Left colon (tissue), 2 donors: ENCODE data around the gene PAQR3. TPM values are rescaled to one million over a fixed set of nuclear protein-coding genes. Genes with fewer than 3 reads are reported as not detected.
"Not testable (repeated sequence)": the region's sequence is repeated elsewhere in the genome, so short reads cannot be mapped to it uniquely, and the experiment has no call there.

Experiments
- ATAC-seq: fragments of 200-7000 bp; cut with Tn5 transposase; one replicate; pipeline ENCODE4 v1.9.1; 2020; ENCODE audit warnings: mild to moderate bottlenecking, moderate library complexity
- DNase-seq, 2 donors: peaks; one replicate each; pipeline ENCODE4 v3.0.0-alpha.2; 2020
- intact Hi-C, 2 donors: fragments of 100-400 bp; cut with DNase I in 1 of 2; cut with micrococcal nuclease in 1 of 2; formaldehyde crosslinking; loops; one replicate each; pipeline versions ENCODE4 v1.11.2 to v1.14.0; 2022; cut with DNase I, micrococcal nuclease
- total RNA-seq, 2 donors: library from RNA; stranded (reverse); fragmentation: NEBNext Ultra II Directional; extraction: Animal tissue kit (Norgen Biotek cat#: 25700); gene quantifications; one replicate each; pipeline ENCODE4 v1.2.1, GENCODE V29; 2021
- donor health status: DM: no; HTN: no; CAD: no.
- donor health status: DM: yes; HTN: yes; CAD: no.

PAQR3 gene
- total RNA-seq, 2 donors from 2014 or later = 9.7 to 14.5 TPM

GRCh38 chr4:78868712-78869111 is 70.5 kb downstream of the PAQR3 start:
- ATAC-seq, intact Hi-C loops: not testable (repeated sequence)

GRCh38 chr4:78865451-78865850 is 73.8 kb downstream of the PAQR3 start:
- ATAC-seq (peak; percentile 74), DNase-seq (no peak)
- intact Hi-C loops = loop anchor here in 1 of 2 donors (2.0 kb wide), 1 partner anchor 253 kb away; no protein-coding TSS in a partner anchor

More at GRCh38 chr4:78868712-78869111, 70.5 kb downstream of the PAQR3 start:
- DNase-seq = not testable (repeated sequence)

- intact Hi-C loops = loop anchor here in 1 of 2 donors (2.0 kb wide), 1 partner anchor 252 kb away; no protein-coding TSS in a partner anchor
- DNase-seq (no peak), ATAC-seq (peak; percentile 49)
These were observed 74.7 kb downstream of the PAQR3 start for GRCh38 chr4:78864405-78865024.

GRCh38 chr4:78863991-78864390 is 75.2 kb downstream of the PAQR3 start:
- no peak for ATAC-seq
- intact Hi-C loops = loop anchor here in 1 of 2 donors (2.0 kb wide), 1 partner anchor 251 kb away; no protein-coding TSS in a partner anchor
- DNase-seq = no peak

- DNase-seq = no peak
- intact Hi-C loops = no loop called here
- ATAC-seq = no peak
These were observed 75.9 kb downstream of the PAQR3 start for GRCh38 chr4:78863254-78863869.

- DNase-seq = no peak
- ATAC-seq = peak; percentile 88
- intact Hi-C loops = no loop called here
These were observed 76.9 kb downstream of the PAQR3 start for GRCh38 chr4:78862314-78862737.

Other genes with a start within 250 kb of the PAQR3 start
- gene BMP2K, start 163.1 kb downstream of the PAQR3 start, total RNA-seq = 10 to 100 TPM; 56.9 to 63.1 TPM